CD8-positive, alpha-beta memory T cell (primary cell): Measurements from ENCODE around the gene MICU2. TPM values are rescaled to one million over a fixed set of nuclear protein-coding genes. Genes with fewer than 3 reads are reported as not detected.

Experiments used
- CTCF ChIA-PET: fragments of 350-600 bp; sonication (Branson Sonifier 250); formaldehyde crosslinking; loops from one replicate; lab custom pipeline; 2021; ENCODE audit warnings: antibody characterized with exemption; lab: Charles Lee
- POLR2A ChIA-PET: fragments of 350-600 bp; sonication (Branson Sonifier 250); formaldehyde crosslinking; loops from one replicate; lab custom pipeline; 2021; ENCODE audit warnings: antibody characterized with exemption; lab: Charles Lee
- DNase-seq, 5 donors: peaks; one replicate each; pipeline versions ENCODE4 v3.0.0 to v3.0.0-alpha.2; 2020 to 2022; ENCODE audit warnings: mixed read lengths in 1 of 5
- H3K27ac ChIP-seq: one replicate; pipeline ENCODE4 v1.7.0; 2013; ENCODE audit warnings: low read depth, mild to moderate bottlenecking, low read length, moderate library complexity
- H3K27me3 ChIP-seq: 2 replicates; pipeline ENCODE4 v1.7.0; 2013; ENCODE audit warnings: low read length, mild to moderate bottlenecking; ENCODE audit not compliant: insufficient read depth, poor library complexity, severe bottlenecking
- H3K36me3 ChIP-seq: 2 replicates; pipeline ENCODE4 v1.7.0; 2013; ENCODE audit warnings: mild to moderate bottlenecking, low read length, moderate library complexity; ENCODE audit not compliant: insufficient read depth
- H3K4me1 ChIP-seq: 2 replicates; pipeline ENCODE4 v1.7.0; 2013; ENCODE audit warnings: mild to moderate bottlenecking, low read length, moderate library complexity; ENCODE audit not compliant: insufficient read depth
- H3K4me3 ChIP-seq: 2 replicates; pipeline ENCODE4 v1.7.0; 2013; ENCODE audit warnings: mild to moderate bottlenecking, low read length
- H3K9me3 ChIP-seq: 2 replicates; pipeline ENCODE4 v1.7.0; 2013; ENCODE audit warnings: mild to moderate bottlenecking, low read length
- H3K27ac Mint-ChIP-seq, 8 donors: one replicate each; pipeline ENCODE4 v1.8.0; 2020 to 2021; ENCODE audit warnings: mixed read lengths in 8 of 8, mild to moderate bottlenecking in 6 of 8, inconsistent platforms in 3 of 8, moderate library complexity in 3 of 8
- H3K27me3 Mint-ChIP-seq, 2 donors: one replicate each; pipeline ENCODE4 v1.8.0; 2020 to 2021; ENCODE audit warnings: mixed read lengths in 2 of 2, mild to moderate bottlenecking in 1 of 2, moderate library complexity in 1 of 2
- H3K36me3 Mint-ChIP-seq, 3 donors: one replicate each; pipeline ENCODE4 v1.8.0; 2020 to 2021; ENCODE audit warnings: mixed read lengths in 3 of 3, inconsistent platforms in 1 of 3, mild to moderate bottlenecking in 1 of 3
- H3K4me1 Mint-ChIP-seq, 3 donors: one replicate each; pipeline ENCODE4 v1.8.0; 2020 to 2021; ENCODE audit warnings: mixed read lengths in 3 of 3, inconsistent platforms in 1 of 3, mild to moderate bottlenecking in 1 of 3
- H3K4me3 Mint-ChIP-seq, 7 donors: one replicate each; pipeline ENCODE4 v1.8.0; 2020 to 2021; ENCODE audit warnings: mixed read lengths in 7 of 7, mild to moderate bottlenecking in 6 of 7, moderate library complexity in 4 of 7, inconsistent platforms in 2 of 7
- H3K9me3 Mint-ChIP-seq, 5 donors: one replicate each; pipeline ENCODE4 v1.8.0; 2020 to 2022; ENCODE audit warnings: mixed read lengths in 5 of 5, mild to moderate bottlenecking in 3 of 5, moderate library complexity in 2 of 5, inconsistent platforms in 1 of 5
- polyA plus RNA-seq: library from polyadenylated mRNA; unstranded; fragments of 300-500 nt; fragmentation: Illumina TruSeq; gene quantifications from one replicate; pipeline ENCODE4 v1.2.3, GENCODE V29; 2021
- total RNA-seq, 2 experiments: library from RNA; stranded (reverse); gene quantifications; one replicate each; pipeline ENCODE4 v1.2.3, GENCODE V29; 2021

Gene MICU2
- total and polyA plus RNA-seq, 3 experiments from 2014 or later = 36.0 to 47.6 (median 38.5) TPM

DNA sequence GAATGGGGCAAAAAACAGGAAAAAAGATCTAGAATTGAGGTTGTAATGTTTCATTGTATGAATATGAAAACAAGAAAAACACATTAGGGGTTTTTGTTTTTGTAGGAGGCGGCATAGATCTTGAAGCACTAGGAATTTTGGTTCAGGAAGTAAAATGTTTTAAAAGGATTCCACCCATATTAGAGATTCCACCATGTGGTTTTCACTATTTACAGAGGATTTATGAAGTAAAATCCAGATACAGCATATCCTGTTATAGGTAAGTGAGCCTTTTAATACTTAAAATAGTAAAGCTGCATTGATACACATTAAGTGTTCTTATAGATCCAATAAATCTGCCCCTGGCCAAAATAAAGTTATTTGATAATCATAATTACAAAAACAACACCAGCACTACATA lies 61.4 kb downstream of the MICU2 start:
- Histone ChIP-seq H3K9me3 (no peaks in the 10 kb centered on the region), H3K27me3 (no peaks in the 10 kb centered on the region), H3K4me1 (no peaks in the 10 kb centered on the region), H3K27ac (no peak overlapping the region), H3K36me3 (peaks cover 4% of the 10 kb centered on the region), H3K4me3 (no peak overlapping the region)
- Mint-ChIP-seq H3K9me3 (no peaks in the 10 kb centered on the region), H3K4me1 (peaks cover 42 to 69% (median 66%) of the 10 kb centered on the region in 3 donors), H3K27ac (no peak overlapping the region), H3K27me3 (peaks cover 0 to 1% of the 10 kb centered on the region in 2 donors), H3K4me3 (no peak overlapping the region), H3K36me3 (peaks cover 0 to 39% (median 19%) of the 10 kb centered on the region in 3 donors)
- no peak for DNase-seq
- POLR2A ChIA-PET = no interaction called here
- CTCF ChIA-PET = no interaction called here

- Histone ChIP-seq H3K36me3 (peaks cover 1% of the 10 kb centered on the region), H3K27ac (no peak overlapping the region), H3K9me3 (no peaks in the 10 kb centered on the region), H3K4me3 (no peak overlapping the region), H3K4me1 (no peaks in the 10 kb centered on the region), H3K27me3 (no peaks in the 10 kb centered on the region)
- ChIA-PET POLR2A (no interaction called here), CTCF (no interaction called here)
- H3K27me3 Mint-ChIP-seq = peaks cover 0 to 1% of the 10 kb centered on the region in 2 donors
- H3K9me3 Mint-ChIP-seq = no peaks in the 10 kb centered on the region
- peaks cover 41 to 66% (median 64%) of the 10 kb centered on the region in 3 donors for H3K4me1 Mint-ChIP-seq
- H3K27ac Mint-ChIP-seq = no peak overlapping the region
- H3K36me3 Mint-ChIP-seq = peaks cover 0 to 40% (median 21%) of the 10 kb centered on the region in 3 donors
- no peak for DNase-seq
- H3K4me3 Mint-ChIP-seq = no peak overlapping the region
These were observed 62.0 kb downstream of the MICU2 start for GRCh38 chr13:21541980-21542379.

- Histone ChIP-seq H3K4me3 (no peak overlapping the region), H3K4me1 (no peaks in the 10 kb centered on the region), H3K27ac (no peak overlapping the region), H3K36me3 (no peaks in the 10 kb centered on the region), H3K9me3 (no peaks in the 10 kb centered on the region), H3K27me3 (no peaks in the 10 kb centered on the region)
- H3K4me1 Mint-ChIP-seq = peaks cover 38 to 61% (median 58%) of the 10 kb centered on the region in 3 donors
- H3K27me3 Mint-ChIP-seq = peaks cover 0 to 1% of the 10 kb centered on the region in 2 donors
- no peaks in the 10 kb centered on the region for H3K9me3 Mint-ChIP-seq
- no peak overlapping the region for H3K27ac Mint-ChIP-seq
- ChIA-PET POLR2A (no interaction called here), CTCF (no interaction called here)
- DNase-seq = no peak
- H3K36me3 Mint-ChIP-seq = peaks cover 0 to 40% (median 22%) of the 10 kb centered on the region in 3 donors
- H3K4me3 Mint-ChIP-seq = no peak overlapping the region
These were observed 62.7 kb downstream of the MICU2 start for GRCh38 chr13:21541271-21541670.

GRCh38 chr13:21539687-21540086 lies 64.3 kb downstream of the MICU2 start:
- H3K36me3 ChIP-seq = no peaks in the 10 kb centered on the region
- ChIA-PET POLR2A (no interaction called here), CTCF (no interaction called here)
- H3K4me3 Mint-ChIP-seq = no peak overlapping the region
- no peaks in the 10 kb centered on the region for H3K27me3 ChIP-seq
- H3K4me1 Mint-ChIP-seq = peaks cover 28 to 51% (median 47%) of the 10 kb centered on the region in 3 donors
- H3K9me3 Mint-ChIP-seq = no peaks in the 10 kb centered on the region
- no peak for DNase-seq
- H3K27ac Mint-ChIP-seq = peak overlapping the region in 1 of 8 donors; percentile 90
- H3K9me3 ChIP-seq = no peaks in the 10 kb centered on the region
- no peaks in the 10 kb centered on the region for H3K27me3 Mint-ChIP-seq
- no peak overlapping the region for H3K4me3 ChIP-seq
- no peak overlapping the region for H3K27ac ChIP-seq
- peaks cover 0 to 34% (median 19%) of the 10 kb centered on the region in 3 donors for H3K36me3 Mint-ChIP-seq
- H3K4me1 ChIP-seq = no peaks in the 10 kb centered on the region

DNA sequence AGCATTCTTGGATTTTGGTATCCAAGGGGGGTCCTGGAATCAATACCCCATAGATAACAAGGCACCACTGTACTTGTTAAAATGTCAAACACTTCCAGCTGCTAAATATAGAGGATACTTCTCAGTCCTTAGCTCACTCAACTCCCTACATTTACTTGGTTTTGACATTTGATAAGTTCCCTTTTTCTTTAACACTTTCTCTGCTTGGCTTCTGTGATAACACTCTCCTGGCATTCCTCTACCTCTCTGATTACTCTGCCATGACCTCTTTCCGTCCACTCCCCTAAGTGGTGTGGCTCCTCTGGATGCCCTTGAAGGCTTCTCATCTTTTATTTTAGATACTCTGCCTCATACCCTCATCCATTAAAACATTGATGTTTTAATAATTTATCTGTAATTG lies 65.2 kb downstream of the MICU2 start:
- Mint-ChIP-seq H3K4me3 (no peak overlapping the region), H3K9me3 (no peaks in the 10 kb centered on the region), H3K27me3 (no peaks in the 10 kb centered on the region), H3K36me3 (peaks cover 0 to 34% (median 19%) of the 10 kb centered on the region in 3 donors), H3K27ac (peak overlapping the region in 2 of 8 donors; percentile 77 to 90), H3K4me1 (peaks cover 21 to 43% (median 37%) of the 10 kb centered on the region in 3 donors)
- ChIA-PET POLR2A (no interaction called here), CTCF (no interaction called here)
- H3K9me3 ChIP-seq = no peaks in the 10 kb centered on the region
- no peak overlapping the region for H3K27ac ChIP-seq
- DNase-seq = no peak
- H3K36me3 ChIP-seq = no peaks in the 10 kb centered on the region
- no peaks in the 10 kb centered on the region for H3K4me1 ChIP-seq
- no peaks in the 10 kb centered on the region for H3K27me3 ChIP-seq
- H3K4me3 ChIP-seq = no peak overlapping the region

DNA sequence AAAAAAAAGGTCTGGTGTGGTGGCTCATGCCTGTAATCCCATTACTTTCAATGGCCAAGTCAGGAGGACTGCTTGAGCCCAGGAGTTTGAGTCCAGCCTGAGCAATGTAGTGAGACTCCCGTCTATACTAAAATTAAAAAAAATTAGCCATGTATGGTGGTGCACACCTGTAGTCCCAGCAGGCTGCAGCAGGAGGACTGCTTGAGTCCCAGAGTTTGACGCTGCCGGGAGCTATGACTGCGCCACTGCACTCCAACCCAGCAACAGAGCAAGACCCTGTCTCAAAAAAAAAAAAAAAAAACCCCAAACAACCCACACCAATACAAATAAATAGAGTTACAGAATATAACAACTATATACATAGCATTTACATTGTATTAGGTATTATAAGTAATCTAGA lies 65.7 kb downstream of the MICU2 start:
- Mint-ChIP-seq H3K36me3 (peaks cover 0 to 37% (median 22%) of the 10 kb centered on the region in 3 donors), H3K4me3 (no peak overlapping the region), H3K27me3 (no peaks in the 10 kb centered on the region), H3K4me1 (peaks cover 18 to 38% (median 33%) of the 10 kb centered on the region in 3 donors), H3K27ac (no peak overlapping the region), H3K9me3 (no peaks in the 10 kb centered on the region)
- POLR2A ChIA-PET = no interaction called here
- no peak for DNase-seq
- Histone ChIP-seq H3K4me3 (no peak overlapping the region), H3K36me3 (no peaks in the 10 kb centered on the region), H3K27me3 (no peaks in the 10 kb centered on the region), H3K4me1 (no peaks in the 10 kb centered on the region), H3K9me3 (no peaks in the 10 kb centered on the region), H3K27ac (no peak overlapping the region)
- CTCF ChIA-PET = no interaction called here

- Mint-ChIP-seq H3K27ac (peak overlapping the region in 5 of 8 donors; percentile 4 to 31 (median 18)), H3K4me1 (peaks cover 15 to 35% (median 28%) of the 10 kb centered on the region in 3 donors), H3K27me3 (no peaks in the 10 kb centered on the region), H3K4me3 (no peak overlapping the region), H3K9me3 (no peaks in the 10 kb centered on the region), H3K36me3 (peaks cover 0 to 45% (median 27%) of the 10 kb centered on the region in 3 donors)
- Histone ChIP-seq H3K9me3 (no peaks in the 10 kb centered on the region), H3K27ac (no peak overlapping the region), H3K36me3 (no peaks in the 10 kb centered on the region), H3K4me1 (no peaks in the 10 kb centered on the region), H3K27me3 (no peaks in the 10 kb centered on the region), H3K4me3 (no peak overlapping the region)
- POLR2A ChIA-PET = no interaction called here
- CTCF ChIA-PET = no interaction called here
- no peak for DNase-seq
These were observed 66.9 kb downstream of the MICU2 start for GRCh38 chr13:21537105-21537504.

DNA sequence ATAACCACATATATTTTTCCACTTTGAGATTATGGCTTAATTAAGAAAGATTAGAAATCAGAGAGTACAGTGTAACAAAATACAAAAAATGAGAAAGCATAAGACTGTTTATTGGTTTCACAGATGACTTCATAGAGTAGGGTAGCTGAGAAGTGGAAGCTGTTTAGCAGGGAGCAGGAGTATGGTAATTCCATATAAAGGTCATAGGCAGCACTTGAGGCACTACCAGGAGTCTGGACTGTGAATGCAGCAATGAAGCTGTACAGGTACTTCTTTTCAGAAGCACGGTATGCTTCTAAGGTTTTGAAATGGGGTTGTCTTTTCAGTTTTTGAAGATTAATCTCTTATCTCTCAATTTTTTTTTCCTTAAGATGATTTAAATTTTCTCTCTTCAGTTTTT lies 69.2 kb downstream of the MICU2 start:
- H3K36me3 Mint-ChIP-seq = peaks cover 0 to 56% (median 26%) of the 10 kb centered on the region in 3 donors
- Histone ChIP-seq H3K4me1 (peaks cover 7% of the 10 kb centered on the region), H3K27ac (no peak overlapping the region), H3K36me3 (no peaks in the 10 kb centered on the region), H3K9me3 (no peaks in the 10 kb centered on the region), H3K4me3 (no peak overlapping the region), H3K27me3 (no peaks in the 10 kb centered on the region)
- H3K4me1 Mint-ChIP-seq = peaks cover 17 to 40% (median 27%) of the 10 kb centered on the region in 3 donors
- ChIA-PET POLR2A (no interaction called here), CTCF (no interaction called here)
- peak overlapping the region in 1 of 8 donors; percentile 4 for H3K27ac Mint-ChIP-seq
- no peaks in the 10 kb centered on the region for H3K27me3 Mint-ChIP-seq
- DNase-seq = no peak
- H3K4me3 Mint-ChIP-seq = no peak overlapping the region
- no peaks in the 10 kb centered on the region for H3K9me3 Mint-ChIP-seq
